A673 (cell line): ENCODE results near the gene CDO1.

Source experiments
- EZH2 ChIP-seq: fragments of 200-600 bp; sonication (generic); IDR thresholded peaks from 2 replicates; pipeline ENCODE4 v1.6.1; 2017; ENCODE audit warnings: borderline replicate concordance, low read depth, mild to moderate bottlenecking, mixed read lengths, antibody characterized with exemption, low read length; ENCODE audit not compliant: poor library complexity, severe bottlenecking
- TF ChIP-seq, protein P1 (sequence below): fragments of 300-800, 200-600 bp; sonication (generic); conservative IDR thresholded peaks from 2 replicates; pipeline ENCODE4 v1.5.1; 2017; ENCODE audit warnings: low read depth, mild to moderate bottlenecking, antibody characterized with exemption, low read length, moderate library complexity, mixed read lengths

DNA sequence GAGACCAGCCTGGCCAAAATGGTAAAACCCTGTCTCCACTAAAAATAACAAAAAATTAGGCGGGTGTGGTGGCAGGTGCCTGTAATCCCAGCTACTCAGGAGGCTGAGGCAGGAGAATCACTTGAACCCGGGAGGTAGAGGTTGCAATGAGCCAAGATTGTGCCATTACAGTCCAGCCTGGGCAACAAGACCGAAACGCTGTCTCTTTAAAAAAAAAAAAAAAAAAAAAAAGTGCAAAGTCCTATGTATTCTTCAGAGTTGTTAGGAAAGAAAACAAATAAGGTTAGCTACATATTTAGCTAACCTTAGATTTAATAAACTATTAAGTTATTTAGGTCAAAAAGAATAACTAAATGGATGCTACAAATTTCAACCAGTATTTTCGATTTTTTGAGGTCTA, 13.5 kb upstream of the CDO1 start:
- TF ChIP-seq, protein P1, sequence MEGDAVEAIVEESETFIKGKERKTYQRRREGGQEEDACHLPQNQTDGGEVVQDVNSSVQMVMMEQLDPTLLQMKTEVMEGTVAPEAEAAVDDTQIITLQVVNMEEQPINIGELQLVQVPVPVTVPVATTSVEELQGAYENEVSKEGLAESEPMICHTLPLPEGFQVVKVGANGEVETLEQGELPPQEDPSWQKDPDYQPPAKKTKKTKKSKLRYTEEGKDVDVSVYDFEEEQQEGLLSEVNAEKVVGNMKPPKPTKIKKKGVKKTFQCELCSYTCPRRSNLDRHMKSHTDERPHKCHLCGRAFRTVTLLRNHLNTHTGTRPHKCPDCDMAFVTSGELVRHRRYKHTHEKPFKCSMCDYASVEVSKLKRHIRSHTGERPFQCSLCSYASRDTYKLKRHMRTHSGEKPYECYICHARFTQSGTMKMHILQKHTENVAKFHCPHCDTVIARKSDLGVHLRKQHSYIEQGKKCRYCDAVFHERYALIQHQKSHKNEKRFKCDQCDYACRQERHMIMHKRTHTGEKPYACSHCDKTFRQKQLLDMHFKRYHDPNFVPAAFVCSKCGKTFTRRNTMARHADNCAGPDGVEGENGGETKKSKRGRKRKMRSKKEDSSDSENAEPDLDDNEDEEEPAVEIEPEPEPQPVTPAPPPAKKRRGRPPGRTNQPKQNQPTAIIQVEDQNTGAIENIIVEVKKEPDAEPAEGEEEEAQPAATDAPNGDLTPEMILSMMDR = no peak
- no peak for TF ChIP-seq EZH2
